ENCODE results near the gene MACF1. TPM values are rescaled to one million over a fixed set of nuclear protein-coding genes. Genes with fewer than 3 reads are reported as not detected.
"Not testable (repeated sequence)": the region's sequence is repeated elsewhere in the genome, so short reads cannot be mapped to it uniquely, and the experiment has no call there.

Gene MACF1
- total and polyA plus RNA-seq, 5 donors from 2014 or later: 21.8 to 431 (median 26.2) TPM

GRCh38 chr1:39499668-39500067 is 295.2 kb downstream of the MACF1 start:
- H3K4me1 Mint-ChIP-seq: no peaks in the 10 kb centered on the region
- Histone ChIP-seq H3K9me3 (ENCODE audit: control insufficient read depth in 2 of 2, low read length in 2 of 2) (no peaks in the 10 kb centered on the region), H3K4me1 (ENCODE audit: control insufficient read depth, insufficient read depth, low read length, poor library complexity, severe bottlenecking) (no peaks in the 10 kb centered on the region), H3K4me3 (ENCODE audit: low read depth, low read length) (no peak overlapping the region), H3K27me3 (ENCODE audit: control insufficient read depth, insufficient read depth, low read length) (no peaks in the 10 kb centered on the region), H3K27ac (ENCODE audit: insufficient read depth, low read length, poor library complexity, severe bottlenecking) (no peak overlapping the region), H3K36me3 (ENCODE audit: control insufficient read depth, insufficient read depth, low read length) (no peaks in the 10 kb centered on the region)
- H3K9me3 Mint-ChIP-seq: no peaks in the 10 kb centered on the region
- no peak overlapping the region for H3K4me3 Mint-ChIP-seq
- H3K27me3 Mint-ChIP-seq: peaks cover 25% of the 10 kb centered on the region
- peaks cover 3% of the 10 kb centered on the region for H3K36me3 Mint-ChIP-seq
- no peak for ATAC-seq (ENCODE audit: low read depth in 2 of 2)
- no peak overlapping the region for H3K27ac Mint-ChIP-seq
- no peak for DNase-seq

- H3K9me3 ChIP-seq (ENCODE audit: control insufficient read depth in 2 of 2, low read length in 2 of 2): no peaks in the 10 kb centered on the region
- H3K27me3 Mint-ChIP-seq: peaks cover 25% of the 10 kb centered on the region
- H3K4me3 ChIP-seq (ENCODE audit: low read depth, low read length): no peak overlapping the region
- ATAC-seq (ENCODE audit: low read depth in 2 of 2): no peak
- H3K36me3 Mint-ChIP-seq: peaks cover 3% of the 10 kb centered on the region
- no peaks in the 10 kb centered on the region for H3K9me3 Mint-ChIP-seq
- no peaks in the 10 kb centered on the region for H3K4me1 Mint-ChIP-seq
- no peak overlapping the region for H3K4me3 Mint-ChIP-seq
- no peaks in the 10 kb centered on the region for H3K27me3 ChIP-seq (ENCODE audit: control insufficient read depth, insufficient read depth, low read length)
- no peak overlapping the region for H3K27ac Mint-ChIP-seq
- H3K27ac ChIP-seq (ENCODE audit: insufficient read depth, low read length, poor library complexity, severe bottlenecking): no peak overlapping the region
- H3K36me3 ChIP-seq (ENCODE audit: control insufficient read depth, insufficient read depth, low read length): no peaks in the 10 kb centered on the region
- no peaks in the 10 kb centered on the region for H3K4me1 ChIP-seq (ENCODE audit: control insufficient read depth, insufficient read depth, low read length, poor library complexity, severe bottlenecking)
- no peak for DNase-seq
These were observed 296.4 kb downstream of the MACF1 start for GRCh38 chr1:39500862-39501389.

DNA sequence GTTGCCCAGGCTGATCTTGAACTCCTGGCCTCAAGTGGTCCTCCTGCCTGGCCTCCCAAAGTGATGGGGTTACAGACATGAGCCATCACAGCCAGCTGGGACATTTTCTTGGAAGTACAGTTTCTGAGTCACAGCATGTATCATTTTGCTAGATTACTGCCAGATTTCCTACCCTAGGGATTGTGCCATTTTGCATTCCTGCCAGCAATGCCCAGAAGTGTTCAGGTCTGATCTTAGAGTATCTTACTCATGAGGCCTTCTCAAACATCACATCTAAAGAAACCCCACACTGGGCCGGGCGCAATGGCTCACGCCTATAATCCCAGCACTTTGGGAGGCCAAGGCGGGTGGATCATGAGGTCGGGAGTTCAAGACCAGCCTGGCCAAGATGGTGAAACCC is 297.2 kb downstream of the MACF1 start:
- no peaks in the 10 kb centered on the region for H3K4me1 Mint-ChIP-seq
- H3K4me3 Mint-ChIP-seq: no peak overlapping the region
- ATAC-seq (ENCODE audit: low read depth in 2 of 2): no peak
- no peak overlapping the region for H3K27ac Mint-ChIP-seq
- Histone ChIP-seq H3K36me3 (ENCODE audit: control insufficient read depth, insufficient read depth, low read length) (no peaks in the 10 kb centered on the region), H3K4me3 (ENCODE audit: low read depth, low read length) (no peak overlapping the region), H3K9me3 (ENCODE audit: control insufficient read depth in 2 of 2, low read length in 2 of 2) (no peaks in the 10 kb centered on the region), H3K4me1 (ENCODE audit: control insufficient read depth, insufficient read depth, low read length, poor library complexity, severe bottlenecking) (no peaks in the 10 kb centered on the region), H3K27ac (ENCODE audit: insufficient read depth, low read length, poor library complexity, severe bottlenecking) (no peak overlapping the region), H3K27me3 (ENCODE audit: control insufficient read depth, insufficient read depth, low read length) (no peaks in the 10 kb centered on the region)
- no peak for DNase-seq
- peaks cover 21% of the 10 kb centered on the region for H3K27me3 Mint-ChIP-seq
- H3K9me3 Mint-ChIP-seq: no peaks in the 10 kb centered on the region
- H3K36me3 Mint-ChIP-seq: peaks cover 3% of the 10 kb centered on the region

- H3K4me3 Mint-ChIP-seq; H3K4me1 ChIP-seq (ENCODE audit: control insufficient read depth, insufficient read depth, low read length, poor library complexity, severe bottlenecking); H3K27ac ChIP-seq (ENCODE audit: insufficient read depth, low read length, poor library complexity, severe bottlenecking); H3K4me3 ChIP-seq (ENCODE audit: low read depth, low read length); H3K36me3 Mint-ChIP-seq; H3K36me3 ChIP-seq (ENCODE audit: control insufficient read depth, insufficient read depth, low read length); ATAC-seq (ENCODE audit: low read depth in 2 of 2); H3K4me1 Mint-ChIP-seq; DNase-seq; H3K9me3 ChIP-seq (ENCODE audit: control insufficient read depth in 2 of 2, low read length in 2 of 2); H3K27me3 ChIP-seq (ENCODE audit: control insufficient read depth, insufficient read depth, low read length); H3K27ac Mint-ChIP-seq; H3K9me3 Mint-ChIP-seq: not testable (repeated sequence)
- H3K27me3 Mint-ChIP-seq: peaks cover 11% of the 10 kb centered on the region
These were observed 299.9 kb downstream of the MACF1 start for GRCh38 chr1:39504436-39504835.

DNA sequence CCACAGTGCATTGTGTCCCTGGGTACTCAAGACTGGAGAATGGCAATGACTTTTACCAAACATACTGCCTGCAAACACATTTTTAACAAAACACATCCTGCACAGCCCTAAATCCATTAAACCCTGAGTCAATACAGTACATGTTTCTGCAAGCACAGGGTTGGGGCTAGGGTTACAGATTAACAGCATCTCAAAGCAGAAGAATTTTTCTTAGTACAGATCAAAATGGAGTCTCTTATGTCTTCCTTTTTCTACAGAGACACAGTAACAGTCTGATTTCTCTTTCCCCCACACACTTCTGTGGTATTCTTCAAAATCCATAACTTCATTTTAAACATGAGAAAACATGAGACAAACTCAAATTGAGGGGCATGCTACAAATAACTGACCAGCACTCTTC is 300.8 kb downstream of the MACF1 start:
- Mint-ChIP-seq H3K36me3 (peaks cover 3% of the 10 kb centered on the region), H3K4me3 (no peak overlapping the region), H3K27me3 (peaks cover 6% of the 10 kb centered on the region), H3K4me1 (peaks cover 0 to 15% (median 8%) of the 10 kb centered on the region in 4 donors), H3K9me3 (no peaks in the 10 kb centered on the region), H3K27ac (no peak overlapping the region)
- Histone ChIP-seq H3K27me3 (ENCODE audit: control insufficient read depth, insufficient read depth, low read length) (no peaks in the 10 kb centered on the region), H3K27ac (ENCODE audit: insufficient read depth, low read length, poor library complexity, severe bottlenecking) (no peak overlapping the region), H3K9me3 (ENCODE audit: control insufficient read depth in 2 of 2, low read length in 2 of 2) (no peaks in the 10 kb centered on the region), H3K4me3 (ENCODE audit: low read depth, low read length) (no peak overlapping the region), H3K36me3 (ENCODE audit: control insufficient read depth, insufficient read depth, low read length) (no peaks in the 10 kb centered on the region), H3K4me1 (ENCODE audit: control insufficient read depth, insufficient read depth, low read length, poor library complexity, severe bottlenecking) (peaks cover 5% of the 10 kb centered on the region)
- DNase-seq: no peak
- no peak for ATAC-seq (ENCODE audit: low read depth in 2 of 2)

DNA sequence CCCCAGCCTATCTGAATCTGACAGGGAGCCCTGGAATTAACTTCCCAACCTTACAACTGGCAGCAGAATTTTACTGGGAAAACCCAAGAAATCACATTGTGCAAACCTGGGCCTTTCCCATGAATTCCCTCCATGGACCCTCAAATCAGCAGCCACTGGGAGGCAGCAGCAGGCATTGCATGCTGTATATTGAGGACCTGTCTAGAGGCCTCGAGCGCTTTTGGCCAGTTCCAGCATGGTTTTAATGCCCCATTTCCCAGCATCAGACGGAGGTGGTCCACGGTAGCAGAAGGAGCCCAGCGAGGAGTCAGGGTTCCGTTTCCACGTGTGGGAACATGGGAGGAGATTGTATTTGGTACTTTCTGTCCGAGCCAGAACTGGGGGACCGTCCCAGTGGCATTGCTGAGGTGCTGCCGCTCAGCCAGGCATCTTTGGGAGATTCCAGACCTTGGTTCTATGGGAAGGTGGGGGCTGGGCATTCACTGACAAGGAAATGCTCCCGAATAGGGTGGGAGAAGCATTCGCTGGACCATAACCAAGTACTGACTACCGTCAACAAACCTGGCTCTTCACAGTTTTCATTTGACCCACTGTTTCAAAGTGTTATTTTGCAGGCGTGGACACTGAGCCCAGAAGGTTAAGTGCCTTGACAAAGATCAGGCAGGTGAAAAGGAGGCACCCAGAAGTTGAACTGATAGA is 302.9 kb downstream of the MACF1 start:
- H3K27ac Mint-ChIP-seq: no peak overlapping the region
- H3K36me3 Mint-ChIP-seq: peaks cover 1% of the 10 kb centered on the region
- Histone ChIP-seq H3K36me3 (ENCODE audit: control insufficient read depth, insufficient read depth, low read length) (no peaks in the 10 kb centered on the region), H3K4me3 (ENCODE audit: low read depth, low read length) (no peak overlapping the region), H3K27ac (ENCODE audit: insufficient read depth, low read length, poor library complexity, severe bottlenecking) (no peak overlapping the region), H3K9me3 (ENCODE audit: control insufficient read depth in 2 of 2, low read length in 2 of 2) (no peaks in the 10 kb centered on the region), H3K27me3 (ENCODE audit: control insufficient read depth, insufficient read depth, low read length) (no peaks in the 10 kb centered on the region), H3K4me1 (ENCODE audit: control insufficient read depth, insufficient read depth, low read length, poor library complexity, severe bottlenecking) (peaks cover 5% of the 10 kb centered on the region)
- no peak for ATAC-seq (ENCODE audit: low read depth in 2 of 2)
- H3K4me1 Mint-ChIP-seq: peaks cover 0 to 16% (median 8%) of the 10 kb centered on the region in 4 donors
- peaks cover 6% of the 10 kb centered on the region for H3K27me3 Mint-ChIP-seq
- H3K9me3 Mint-ChIP-seq: no peaks in the 10 kb centered on the region
- no peak for DNase-seq
- no peak overlapping the region for H3K4me3 Mint-ChIP-seq

GRCh38 chr1:39508266-39508665 is 303.8 kb downstream of the MACF1 start:
- no peak overlapping the region for H3K27ac Mint-ChIP-seq

GRCh38 chr1:39508857-39509305 is 304.4 kb downstream of the MACF1 start:
- Mint-ChIP-seq H3K36me3 (no peaks in the 10 kb centered on the region), H3K27ac (peak overlapping the region in 1 of 3 donors; percentile 55), H3K4me1 (peaks cover 0 to 16% (median 8%) of the 10 kb centered on the region in 4 donors), H3K9me3 (no peaks in the 10 kb centered on the region), H3K27me3 (peaks cover 6% of the 10 kb centered on the region), H3K4me3 (peak overlapping the region in 1 of 4 donors; percentile 0)
- Histone ChIP-seq H3K36me3 (ENCODE audit: control insufficient read depth, insufficient read depth, low read length) (no peaks in the 10 kb centered on the region), H3K4me3 (ENCODE audit: low read depth, low read length) (no peak overlapping the region), H3K27me3 (ENCODE audit: control insufficient read depth, insufficient read depth, low read length) (no peaks in the 10 kb centered on the region), H3K27ac (ENCODE audit: insufficient read depth, low read length, poor library complexity, severe bottlenecking) (no peak overlapping the region), H3K4me1 (ENCODE audit: control insufficient read depth, insufficient read depth, low read length, poor library complexity, severe bottlenecking) (peaks cover 5% of the 10 kb centered on the region), H3K9me3 (ENCODE audit: control insufficient read depth in 2 of 2, low read length in 2 of 2) (no peaks in the 10 kb centered on the region)
- DNase-seq (no peak), ATAC-seq (ENCODE audit: low read depth in 2 of 2) (no peak)

More at GRCh38 chr1:39508266-39508665, 303.8 kb downstream of the MACF1 start:
- Histone ChIP-seq H3K4me3 (ENCODE audit: low read depth, low read length) (no peak overlapping the region), H3K4me1 (ENCODE audit: control insufficient read depth, insufficient read depth, low read length, poor library complexity, severe bottlenecking) (peaks cover 5% of the 10 kb centered on the region), H3K9me3 (ENCODE audit: control insufficient read depth in 2 of 2, low read length in 2 of 2) (no peaks in the 10 kb centered on the region), H3K36me3 (ENCODE audit: control insufficient read depth, insufficient read depth, low read length) (no peaks in the 10 kb centered on the region), H3K27me3 (ENCODE audit: control insufficient read depth, insufficient read depth, low read length) (no peaks in the 10 kb centered on the region), H3K27ac (ENCODE audit: insufficient read depth, low read length, poor library complexity, severe bottlenecking) (no peak overlapping the region)
- DNase-seq (no peak), ATAC-seq (ENCODE audit: low read depth in 2 of 2) (no peak)
- Mint-ChIP-seq H3K27me3 (peaks cover 6% of the 10 kb centered on the region), H3K4me3 (no peak overlapping the region), H3K9me3 (no peaks in the 10 kb centered on the region), H3K4me1 (peaks cover 0 to 16% (median 8%) of the 10 kb centered on the region in 4 donors), H3K36me3 (no peaks in the 10 kb centered on the region)

All from CD4-positive, CD25-positive, alpha-beta regulatory T cell (primary cell).